Measurements from ENCODE around the gene EPSTI1.

GRCh38 chr13:42990291-42991232, 1.5 kb downstream of the EPSTI1 start:
- TF ChIP-seq, protein P1, sequence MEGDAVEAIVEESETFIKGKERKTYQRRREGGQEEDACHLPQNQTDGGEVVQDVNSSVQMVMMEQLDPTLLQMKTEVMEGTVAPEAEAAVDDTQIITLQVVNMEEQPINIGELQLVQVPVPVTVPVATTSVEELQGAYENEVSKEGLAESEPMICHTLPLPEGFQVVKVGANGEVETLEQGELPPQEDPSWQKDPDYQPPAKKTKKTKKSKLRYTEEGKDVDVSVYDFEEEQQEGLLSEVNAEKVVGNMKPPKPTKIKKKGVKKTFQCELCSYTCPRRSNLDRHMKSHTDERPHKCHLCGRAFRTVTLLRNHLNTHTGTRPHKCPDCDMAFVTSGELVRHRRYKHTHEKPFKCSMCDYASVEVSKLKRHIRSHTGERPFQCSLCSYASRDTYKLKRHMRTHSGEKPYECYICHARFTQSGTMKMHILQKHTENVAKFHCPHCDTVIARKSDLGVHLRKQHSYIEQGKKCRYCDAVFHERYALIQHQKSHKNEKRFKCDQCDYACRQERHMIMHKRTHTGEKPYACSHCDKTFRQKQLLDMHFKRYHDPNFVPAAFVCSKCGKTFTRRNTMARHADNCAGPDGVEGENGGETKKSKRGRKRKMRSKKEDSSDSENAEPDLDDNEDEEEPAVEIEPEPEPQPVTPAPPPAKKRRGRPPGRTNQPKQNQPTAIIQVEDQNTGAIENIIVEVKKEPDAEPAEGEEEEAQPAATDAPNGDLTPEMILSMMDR (IDR thresholded peaks at IDR 0.05), result no peak
- TF ChIP-seq POLR2A (IDR thresholded peaks at IDR 0.05), result no peak
